WTC11 (cell line): ENCODE data around the gene COL20A1.

Experiments used
- CTCF ChIP-seq: fragments of 200-600 bp; IDR thresholded peaks from 2 replicates; pipeline ENCODE4 v1.8.0; 2022; ENCODE audit warnings: antibody characterized with exemption
- E2F1 ChIP-seq: sonication (generic); formaldehyde crosslinking; IDR thresholded peaks from 2 replicates; pipeline ENCODE4 v1.8.0; 2022; ENCODE audit warnings: mild to moderate bottlenecking, missing genetic modification reagents
- FOXP1 ChIP-seq: sonication (generic); formaldehyde crosslinking; IDR thresholded peaks from 2 replicates; pipeline ENCODE4 v1.8.0; 2022; ENCODE audit warnings: missing genetic modification reagents, mild to moderate bottlenecking, moderate library complexity, borderline replicate concordance
- PRDM15 ChIP-seq: sonication (generic); formaldehyde crosslinking; IDR thresholded peaks from 2 replicates; pipeline ENCODE4 v1.8.0; 2022; ENCODE audit warnings: missing genetic modification reagents
- TEAD4 ChIP-seq: sonication (generic); formaldehyde crosslinking; IDR thresholded peaks from 2 replicates; pipeline ENCODE4 v1.8.0; 2022; ENCODE audit warnings: mild to moderate bottlenecking, missing genetic modification reagents

GRCh38 chr20:63256954-63257353, 36.0 kb upstream of the COL20A1 start:
- TF ChIP-seq CTCF (no peak), TEAD4 (no peak), FOXP1 (CRISPR knock-in tag) (no peak), E2F1 (CRISPR knock-in tag) (no peak), PRDM15 (CRISPR knock-in tag) (no peak)
